GM23338 (cell line): Measurements from ENCODE around the gene SLBP. TPM values are rescaled to one million over a fixed set of nuclear protein-coding genes. Genes with fewer than 3 reads are reported as not detected.

Source experiments
- ATAC-seq: fragments of 200-7000 bp; cut with Tn5 transposase; 3 replicates; pipeline ENCODE4 v1.9.1; 2020
- DNase-seq: peaks from one replicate; pipeline ENCODE4 v3.0.0-alpha.2; 2015; ENCODE audit warnings: low spot score
- H2AFZ ChIP-seq: fragments of 200-600 bp; sonication (generic); 2 replicates; pipeline ENCODE4 v1.8.0; 2016; ENCODE audit warnings: antibody characterized with exemption, mild to moderate bottlenecking, moderate library complexity
- H3F3A ChIP-seq: fragments of 200-600 bp; sonication (generic); replicated peaks from 2 replicates; pipeline ENCODE4 v1.8.0; 2017; ENCODE audit warnings: antibody characterized with exemption, mixed run types, low read depth
- H3K27ac ChIP-seq: fragments of 200-600 bp; sonication (generic); 2 replicates; pipeline ENCODE4 v1.6.1; 2016; ENCODE audit warnings: low read depth
- H3K27me3 ChIP-seq: fragments of 200-600 bp; sonication (generic); 2 replicates; pipeline ENCODE4 v1.8.0; 2016; ENCODE audit warnings: mild to moderate bottlenecking, mixed run types, moderate library complexity; ENCODE audit not compliant: insufficient read depth
- H3K36me3 ChIP-seq: fragments of 200-600 bp; sonication (generic); 2 replicates; pipeline ENCODE4 v1.8.0; 2016; ENCODE audit warnings: mild to moderate bottlenecking; ENCODE audit not compliant: insufficient read depth
- H3K4me1 ChIP-seq: fragments of 200-600 bp; sonication (generic); 2 replicates; pipeline ENCODE4 v1.8.0; 2016; ENCODE audit warnings: mild to moderate bottlenecking, moderate library complexity; ENCODE audit not compliant: insufficient read depth
- H3K4me2 ChIP-seq: fragments of 200-600 bp; sonication (generic); 2 replicates; pipeline ENCODE4 v1.7.1; 2017; ENCODE audit warnings: mixed run types
- H3K4me3 ChIP-seq: fragments of 200-600 bp; sonication (generic); 2 replicates; pipeline ENCODE4 v1.6.1; 2016; ENCODE audit warnings: mixed run types
- H3K79me2 ChIP-seq: fragments of 200-600 bp; sonication (generic); replicated peaks from 2 replicates; pipeline ENCODE4 v1.8.0; 2017; ENCODE audit warnings: mild to moderate bottlenecking; ENCODE audit not compliant: insufficient read depth
- H3K9me2 ChIP-seq: fragments of 200-600 bp; sonication (generic); 2 replicates; pipeline ENCODE4 v1.8.0; 2017; ENCODE audit not compliant: insufficient read depth
- H4K20me1 ChIP-seq: fragments of 200-600 bp; sonication (generic); replicated peaks from 2 replicates; pipeline ENCODE4 v1.8.0; 2017; ENCODE audit warnings: mild to moderate bottlenecking; ENCODE audit not compliant: insufficient read depth
- H3K27ac Mint-ChIP-seq: 2 replicates; pipeline ENCODE4 v1.8.0; 2020; ENCODE audit warnings: inconsistent platforms, mild to moderate bottlenecking, moderate library complexity, mixed read lengths
- H3K27me3 Mint-ChIP-seq: 3 replicates; pipeline ENCODE4 v1.8.0; 2022; ENCODE audit warnings: low read depth, mild to moderate bottlenecking, moderate library complexity, mixed read lengths, inconsistent platforms; ENCODE audit not compliant: insufficient read depth, poor library complexity
- H3K36me3 Mint-ChIP-seq: 3 replicates; pipeline ENCODE4 v1.8.0; 2021; ENCODE audit warnings: low read depth, mild to moderate bottlenecking, inconsistent platforms, moderate library complexity, mixed read lengths
- H3K4me1 Mint-ChIP-seq: 3 replicates; pipeline ENCODE4 v1.8.0; 2020; ENCODE audit warnings: mild to moderate bottlenecking, inconsistent platforms, mixed read lengths
- H3K4me3 Mint-ChIP-seq: 3 replicates; pipeline ENCODE4 v1.8.0; 2021; ENCODE audit warnings: moderate library complexity, mild to moderate bottlenecking, inconsistent platforms, mixed read lengths
- H3K9me3 Mint-ChIP-seq: 3 replicates; pipeline ENCODE4 v1.8.0; 2020; ENCODE audit warnings: moderate library complexity, mild to moderate bottlenecking, inconsistent platforms, mixed read lengths
- CREB1 ChIP-seq: fragments of 250-450 bp; sonication (Bioruptor Pico); IDR thresholded peaks from 2 replicates; pipeline ENCODE4 v1.5.0; 2020; ENCODE audit warnings: low read depth, mild to moderate bottlenecking, moderate library complexity
- CTCF ChIP-seq, 2 experiments: fragments of 200-600 bp in 1 of 2; sonication (generic) in 1 of 2; conservative IDR thresholded peaks; 2 replicates each; pipeline versions ENCODE4 v1.5.1 to v1.6.1; 2016 to 2017; ENCODE audit warnings: antibody characterized with exemption in 2 of 2, low read depth in 2 of 2, mild to moderate bottlenecking in 2 of 2, moderate library complexity in 1 of 2
- ETS1 ChIP-seq: IDR thresholded peaks from 2 replicates; pipeline ENCODE4 v1.6.1; 2016; ENCODE audit warnings: antibody characterized with exemption
- EZH2 ChIP-seq: fragments of 200-600 bp; sonication (generic); IDR thresholded peaks from one replicate; pipeline ENCODE4 v1.8.0; 2017; ENCODE audit warnings: antibody characterized with exemption, mild to moderate bottlenecking, low read depth; ENCODE audit not compliant: unreplicated experiment
- EZH2phosphoT487 ChIP-seq: fragments of 200-600 bp; sonication (generic); IDR thresholded peaks from one replicate; pipeline ENCODE4 v1.8.1; 2018; ENCODE audit warnings: antibody characterized with exemption; ENCODE audit not compliant: unreplicated experiment
- JUNB ChIP-seq: IDR thresholded peaks from one replicate; pipeline ENCODE4 v1.6.1; 2016; ENCODE audit warnings: antibody characterized with exemption; ENCODE audit not compliant: unreplicated experiment
- NANOG ChIP-seq: IDR thresholded peaks from 2 replicates; pipeline ENCODE4 v1.6.1; 2016; ENCODE audit warnings: antibody characterized with exemption, borderline replicate concordance
- POLR2AphosphoS5 ChIP-seq: IDR thresholded peaks from 2 replicates; pipeline ENCODE4 v1.6.1; 2016; ENCODE audit warnings: antibody characterized with exemption, low read depth
- REST ChIP-seq: IDR thresholded peaks from one replicate; pipeline ENCODE4 v1.6.1; 2018; ENCODE audit warnings: antibody characterized with exemption; ENCODE audit not compliant: unreplicated experiment
- ZNF114 ChIP-seq: fragments of 250-450 bp; sonication (Bioruptor Pico); IDR thresholded peaks from 2 replicates; pipeline ENCODE4 v1.5.0; 2020; ENCODE audit warnings: mild to moderate bottlenecking, moderate library complexity
- ZNF331 ChIP-seq: fragments of 250-450 bp; sonication (Bioruptor Pico); IDR thresholded peaks from 2 replicates; pipeline ENCODE4 v1.5.0; 2020; ENCODE audit warnings: low read depth, mild to moderate bottlenecking, moderate library complexity
- polyA plus RNA-seq: library from polyadenylated mRNA; unstranded; fragments of >200 nt; fragmentation: Nextera tagmentation; extraction: Ambion mirVana; gene quantifications from 2 replicates; pipeline ENCODE4 v1.2.1, GENCODE V29; 2016
- total RNA-seq: library from RNA; depleted of rRNA; stranded (reverse); fragments of >200 nt; shearing (Covaris generic); gene quantifications from 2 replicates; pipeline ENCODE4 v1.2.3, GENCODE V29; 2014

SLBP gene
- total and polyA plus RNA-seq, 2 experiments from 2014 or later = 54.4 to 58.6 TPM

- TF ChIP-seq CREB1 (CRISPR knock-in tag) (no peak), JUNB (no peak), REST (no peak), ZNF331 (no peak), EZH2 (no peak), POLR2AphosphoS5 (no peak), ZNF114 (CRISPR knock-in tag) (no peak), EZH2phosphoT487 (no peak), ETS1 (no peak), CTCF (conservative IDR thresholded peaks at IDR 0.05; ENCODE audit: low read depth in 2 of 2) (no peak)
Observed at GRCh38 chr4:1722551-1723118, 10.5 kb upstream of the SLBP start (continued).

GRCh38 chr4:1721666-1722550, 9.8 kb upstream of the SLBP start:
- Histone ChIP-seq H4K20me1 (peaks cover 27% of the 10 kb centered on the region), H3K36me3 (peaks cover 24% of the 10 kb centered on the region), H3K27ac (no peak overlapping the region), H3K27me3 (no peaks in the 10 kb centered on the region), H3K79me2 (peaks cover 49% of the 10 kb centered on the region), H2AFZ (no peak overlapping the region), H3K4me2 (peak overlapping the region; percentile 95), H3K4me3 (peak overlapping the region; percentile 95), H3K4me1 (peaks cover 12% of the 10 kb centered on the region; the same call in 1 of the 2 replicates), H3F3A (peaks cover 20% of the 10 kb centered on the region), H3K9me2 (no peaks in the 10 kb centered on the region)
- H3K27ac Mint-ChIP-seq = peak overlapping the region; percentile 94
- no peaks in the 10 kb centered on the region; the same call in 2 of the 3 replicates for H3K9me3 Mint-ChIP-seq
- DNase-seq (peak; percentile 32), ATAC-seq (peak; percentile 6)
- H3K4me3 Mint-ChIP-seq = peak overlapping the region; percentile 97
- H3K4me1 Mint-ChIP-seq = peaks cover 20% of the 10 kb centered on the region
- peaks cover 19% of the 10 kb centered on the region for H3K27me3 Mint-ChIP-seq
- H3K36me3 Mint-ChIP-seq = peaks cover 50% of the 10 kb centered on the region
- TF ChIP-seq JUNB (no peak), CREB1 (CRISPR knock-in tag) (no peak), CTCF (conservative IDR thresholded peaks at IDR 0.05; ENCODE audit: low read depth in 2 of 2) (no peak), ZNF331 (no peak), ZNF114 (CRISPR knock-in tag) (no peak), EZH2 (no peak), POLR2AphosphoS5 (no peak), NANOG (no peak)
